HFF-Myc (cell line): ENCODE measurements around the gene RASGEF1C.

Source experiments
- DNase-seq: peaks from one replicate; pipeline ENCODE4 v3.0.0-alpha.2; 2011; ENCODE audit warnings: low read depth; ENCODE audit errors: extremely low read depth
- H3K4me3 ChIP-seq: replicated peaks from 2 replicates; pipeline ENCODE4 v1.5.1; 2011; ENCODE audit warnings: low read depth, mild to moderate bottlenecking, control low read depth, low read length
- CTCF ChIP-seq: IDR thresholded peaks from 2 replicates; pipeline ENCODE4 v1.5.1; 2012; ENCODE audit warnings: mild to moderate bottlenecking, low read depth, low read length, control low read depth; ENCODE audit errors: missing control alignments

RASGEF1C gene

GRCh38 chr5:180067986-180068385 lies 141.0 kb downstream of the RASGEF1C start:
- DNase-seq = no peak
- H3K4me3 ChIP-seq = no peak overlapping the region
- no peak for TF ChIP-seq CTCF

GRCh38 chr5:180060192-180060591 lies 148.8 kb downstream of the RASGEF1C start:
- no peak for TF ChIP-seq CTCF
- H3K4me3 ChIP-seq = no peak overlapping the region
- DNase-seq = no peak

- no peak for DNase-seq
- no peak for TF ChIP-seq CTCF
- no peak overlapping the region for H3K4me3 ChIP-seq
Measured at GRCh38 chr5:180059326-180059725, 149.7 kb downstream of the RASGEF1C start.

GRCh38 chr5:180056153-180056552 lies 152.9 kb downstream of the RASGEF1C start:
- DNase-seq = no peak
- no peak overlapping the region for H3K4me3 ChIP-seq
- no peak for TF ChIP-seq CTCF

- DNase-seq = no peak
- no peak for TF ChIP-seq CTCF
- H3K4me3 ChIP-seq = no peak overlapping the region
Measured at GRCh38 chr5:180054226-180054625, 154.8 kb downstream of the RASGEF1C start.

- no peak for TF ChIP-seq CTCF
- DNase-seq = no peak
- H3K4me3 ChIP-seq = no peak overlapping the region
Measured at GRCh38 chr5:180053061-180053602, 155.9 kb downstream of the RASGEF1C start.

GRCh38 chr5:180052211-180052818 lies 156.7 kb downstream of the RASGEF1C start:
- no peak overlapping the region for H3K4me3 ChIP-seq
- no peak for DNase-seq
- TF ChIP-seq CTCF = no peak
